B cell (primary cell): Measurements from ENCODE around the gene FRS3. TPM values are rescaled to one million over a fixed set of nuclear protein-coding genes. Genes with fewer than 3 reads are reported as not detected.

Experiments
- ATAC-seq: fragments of 200-7000 bp; cut with Tn5 transposase; one replicate; pipeline ENCODE4 v1.10.0; 2021; ENCODE audit warnings: low read depth, mild to moderate bottlenecking, moderate number of reproducible peaks, moderate library complexity
- CTCF ChIA-PET: fragments of 350-600 bp; sonication (Branson Sonifier 250); formaldehyde crosslinking; loops from one replicate; lab custom pipeline; 2021; ENCODE audit warnings: antibody characterized with exemption, inconsistent platforms; lab: Charles Lee
- POLR2A ChIA-PET: fragments of 350-600 bp; sonication (Branson Sonifier 250); formaldehyde crosslinking; loops from one replicate; lab custom pipeline; 2021; ENCODE audit warnings: antibody characterized with exemption; lab: Charles Lee
- DNase-seq: peaks from one replicate; pipeline ENCODE4 v3.0.0; 2013
- H2AFZ ChIP-seq: 2 replicates; pipeline ENCODE4 v1.6.1; 2012; ENCODE audit warnings: mild to moderate bottlenecking, low read depth, low read length; ENCODE audit not compliant: insufficient read depth, poor library complexity, severe bottlenecking
- H3K27ac ChIP-seq, 2 donors: 1 replicate in 1 of 2; 2 replicates in 1 of 2; pipeline ENCODE4 v1.5.1; 2012 to 2013; ENCODE audit warnings: low read length in 2 of 2, mild to moderate bottlenecking in 2 of 2, moderate library complexity in 1 of 2
- H3K27me3 ChIP-seq, 4 experiments: fragments of 200-600 bp in 1 of 4; sonication (generic) in 1 of 4; replicated peaks in 1 of 4; 1 replicate in 2 of 4; 2 replicates in 2 of 4; pipeline versions ENCODE4 v1.6.1 to v1.7.0; 2013 to 2016; ENCODE audit warnings: low read length in 3 of 4, mild to moderate bottlenecking in 2 of 4, mixed read lengths in 1 of 4, moderate library complexity in 1 of 4; ENCODE audit not compliant: insufficient read depth in 4 of 4, control insufficient read depth in 3 of 4; ENCODE audit errors: control extremely low read depth in 1 of 4
- H3K36me3 ChIP-seq, 2 experiments: replicated peaks in 1 of 2; 1 replicate in 1 of 2; 2 replicates in 1 of 2; pipeline versions ENCODE4 v1.6.1 to v1.7.1; 2013; ENCODE audit warnings: low read length in 1 of 2; ENCODE audit not compliant: insufficient read depth in 2 of 2, control insufficient read depth in 1 of 2; ENCODE audit errors: control extremely low read depth in 1 of 2, extremely low read depth in 1 of 2
- H3K4me1 ChIP-seq, 2 donors: fragments of 200-600 bp in 1 of 2; sonication (generic) in 1 of 2; 1 replicate in 1 of 2; 2 replicates in 1 of 2; pipeline versions ENCODE4 v1.5.1 to v1.6.1; 2013 to 2017; ENCODE audit warnings: low read length in 2 of 2; ENCODE audit not compliant: control insufficient read depth in 2 of 2, insufficient read depth in 2 of 2
- H3K4me2 ChIP-seq: replicated peaks from 2 replicates; pipeline ENCODE3; 2012; ENCODE audit warnings: mild to moderate bottlenecking, low read depth, low read length; ENCODE audit not compliant: poor library complexity, severe bottlenecking
- H3K4me3 ChIP-seq, 5 experiments: fragments of 200-600 bp in 1 of 5; sonication (generic) in 1 of 5; 1 replicate in 3 of 5; 2 replicates in 2 of 5; pipeline versions ENCODE4 v1.5.1 to v1.7.0; 2011 to 2016; ENCODE audit warnings: low read length in 4 of 5, mild to moderate bottlenecking in 4 of 5, low read depth in 2 of 5, control low read depth in 1 of 5, moderate library complexity in 1 of 5; ENCODE audit not compliant: insufficient read depth in 1 of 5; ENCODE audit errors: control extremely low read depth in 1 of 5, extremely low read depth in 1 of 5
- H3K79me2 ChIP-seq: fragments of 200-600 bp; sonication (generic); one replicate; pipeline ENCODE4 v1.6.0; 2016; ENCODE audit warnings: low read length; ENCODE audit not compliant: control insufficient read depth, insufficient read depth
- H3K9ac ChIP-seq: fragments of 200-600 bp; sonication (generic); 2 replicates; pipeline ENCODE4 v1.6.1; 2017; ENCODE audit warnings: mild to moderate bottlenecking, low read length, moderate library complexity
- H3K9me3 ChIP-seq, 3 donors: one replicate each; pipeline versions ENCODE4 v1.6.1 to v1.7.1; 2013; ENCODE audit warnings: low read length in 2 of 3; ENCODE audit not compliant: control insufficient read depth in 2 of 3, insufficient read depth in 1 of 3; ENCODE audit errors: control extremely low read depth in 1 of 3
- H4K20me1 ChIP-seq: 2 replicates; pipeline ENCODE4 v1.6.0; 2012; ENCODE audit warnings: mild to moderate bottlenecking, low read length; ENCODE audit not compliant: insufficient read depth, control insufficient read depth, poor library complexity, severe bottlenecking
- H3K27ac Mint-ChIP-seq: one replicate; pipeline ENCODE4 v1.8.0; 2021; ENCODE audit warnings: mixed read lengths
- H3K27me3 Mint-ChIP-seq: one replicate; pipeline ENCODE4 v1.8.0; 2021; ENCODE audit warnings: mixed read lengths
- H3K4me1 Mint-ChIP-seq: one replicate; pipeline ENCODE4 v1.8.0; 2021; ENCODE audit warnings: mixed read lengths
- H3K4me3 Mint-ChIP-seq: one replicate; pipeline ENCODE4 v1.8.0; 2021; ENCODE audit warnings: mixed read lengths
- H3K9me3 Mint-ChIP-seq: one replicate; pipeline ENCODE4 v1.8.0; 2022; ENCODE audit warnings: mixed read lengths; ENCODE audit not compliant: insufficient read depth
- EZH2 ChIP-seq: IDR thresholded peaks from 2 replicates; pipeline ENCODE4 v1.6.1; 2012; ENCODE audit warnings: borderline replicate concordance, low read depth, mild to moderate bottlenecking, moderate library complexity, low read length; ENCODE audit not compliant: insufficient read depth, poor library complexity, severe bottlenecking
- WGBS: methylation state at CpG from one replicate; pipeline ENCODE4 v1.1.5; 2013; ENCODE audit warnings: missing lambda C conversion rate; ENCODE audit not compliant: insufficient coverage; 5-methylcytosine and 5-hydroxymethylcytosine counted together
- intact Hi-C: fragments of 100-400 bp; cut with micrococcal nuclease; formaldehyde crosslinking; loops from one replicate; pipeline ENCODE4 v1.10.0; 2022
- polyA plus RNA-seq: library from polyadenylated mRNA; depleted of rRNA; stranded (reverse); fragments of >200 nt; gene quantifications from 2 replicates; pipeline ENCODE4 v1.2.3, GENCODE V29; 2012
- total RNA-seq, 2 donors: library from RNA; stranded (reverse); fragments of 120-200 nt in 1 of 2; gene quantifications; 1 replicate in 1 of 2; 2 replicates in 1 of 2; pipeline versions ENCODE4 v1.2.3 to v1.2.4, GENCODE V29; 2013 to 2022
- TF ChIP-seq, protein P1 (sequence below): fragments of 200-600 bp; IDR thresholded peaks from one replicate; pipeline ENCODE4 v1.8.0; 2022; ENCODE audit warnings: antibody characterized with exemption, mild to moderate bottlenecking

Gene FRS3
- total and polyA plus RNA-seq, 2 donors (not counting 1 experiment from before 2014, with no cell fraction given) = 9.8 to 12.0 TPM

- Mint-ChIP-seq H3K27ac (peak overlapping the region; percentile 95), H3K27me3 (no peaks in the 10 kb centered on the region), H3K4me3 (peak overlapping the region; percentile 93), H3K4me1 (peaks cover 40% of the 10 kb centered on the region), H3K9me3 (no peaks in the 10 kb centered on the region)
- Histone ChIP-seq H4K20me1 (peaks cover 7% of the 10 kb centered on the region), H3K4me3 (peak overlapping the region in 4 of 5 experiments; percentile 68 to 89 (median 80)), H3K27me3 (no peaks in the 10 kb centered on the region), H3K4me2 (peak overlapping the region; percentile 90), H3K9me3 (no peaks in the 10 kb centered on the region), H3K9ac (peak overlapping the region; percentile 78), H3K27ac (peak overlapping the region; percentile 81 to 89), H3K36me3 (peaks cover 0 to 3% of the 10 kb centered on the region in 2 experiments), H3K4me1 (peaks cover 31 to 45% of the 10 kb centered on the region in 2 donors), H3K79me2 (peaks cover 40% of the 10 kb centered on the region), H2AFZ (peak overlapping the region; percentile 71)
- DNase-seq (peak; percentile 88), ATAC-seq (peak; percentile 46)
- ChIA-PET POLR2A (interaction anchor here (0.5 to 9.4 kb wide), 16 partner anchors 12 to 1782 kb away, joined by 3 to 342 read pairs (median 6); partner anchors contain the start of genes BYSL, MED20, TOMM6 and YIPF3), CTCF (interaction anchor here (1.0 to 7.9 kb wide), 12 partner anchors 9 to 307 kb away, joined by 3 to 303 read pairs (median 14); partner anchors contain the start of genes BYSL, MED20 and TOMM6)
- TF ChIP-seq EZH2 = no peak
- TF ChIP-seq, protein P1, sequence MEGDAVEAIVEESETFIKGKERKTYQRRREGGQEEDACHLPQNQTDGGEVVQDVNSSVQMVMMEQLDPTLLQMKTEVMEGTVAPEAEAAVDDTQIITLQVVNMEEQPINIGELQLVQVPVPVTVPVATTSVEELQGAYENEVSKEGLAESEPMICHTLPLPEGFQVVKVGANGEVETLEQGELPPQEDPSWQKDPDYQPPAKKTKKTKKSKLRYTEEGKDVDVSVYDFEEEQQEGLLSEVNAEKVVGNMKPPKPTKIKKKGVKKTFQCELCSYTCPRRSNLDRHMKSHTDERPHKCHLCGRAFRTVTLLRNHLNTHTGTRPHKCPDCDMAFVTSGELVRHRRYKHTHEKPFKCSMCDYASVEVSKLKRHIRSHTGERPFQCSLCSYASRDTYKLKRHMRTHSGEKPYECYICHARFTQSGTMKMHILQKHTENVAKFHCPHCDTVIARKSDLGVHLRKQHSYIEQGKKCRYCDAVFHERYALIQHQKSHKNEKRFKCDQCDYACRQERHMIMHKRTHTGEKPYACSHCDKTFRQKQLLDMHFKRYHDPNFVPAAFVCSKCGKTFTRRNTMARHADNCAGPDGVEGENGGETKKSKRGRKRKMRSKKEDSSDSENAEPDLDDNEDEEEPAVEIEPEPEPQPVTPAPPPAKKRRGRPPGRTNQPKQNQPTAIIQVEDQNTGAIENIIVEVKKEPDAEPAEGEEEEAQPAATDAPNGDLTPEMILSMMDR = no peak
- intact Hi-C loops = loop anchor here (1.0 to 5.0 kb wide), 8 partner anchors 29 to 315 kb away; partner anchors contain the start of genes BYSL, FOXP4, MED20 and PRICKLE4
- under 1% methylated on average over 69 of the region's 76 CpGs for WGBS
These were observed 44.9 kb downstream of the FRS3 start for GRCh38 chr6:41734666-41735426.
